HepG2 (cell line): Measurements from ENCODE around the gene TMEM255B. TPM values are rescaled to one million over a fixed set of nuclear protein-coding genes. Genes with fewer than 3 reads are reported as not detected.

Experiments
- SIN3A ChIP-seq: IDR thresholded peaks from 2 replicates; pipeline ENCODE4 v1.6.1; 2011; ENCODE audit warnings: low read depth, mild to moderate bottlenecking, control low read depth, low read length, borderline replicate concordance
- THAP9 ChIP-seq: sonication (generic); formaldehyde crosslinking; IDR thresholded peaks from 2 replicates; pipeline ENCODE4; 2020; ENCODE audit warnings: missing genetic modification reagents, mild to moderate bottlenecking, borderline replicate concordance
- ZBTB26 ChIP-seq: IDR thresholded peaks from 2 replicates; pipeline ENCODE4 v1.6.1; 2016; ENCODE audit warnings: missing compliant biosample characterization, missing genetic modification reagents, borderline replicate concordance
- ZNF562 ChIP-seq: sonication (generic); formaldehyde crosslinking; IDR thresholded peaks from 2 replicates; pipeline ENCODE4 v1.8.0; 2022; ENCODE audit warnings: missing genetic modification reagents, borderline replicate concordance
- polyA plus RNA-seq, 8 experiments: library from polyadenylated mRNA; depleted of rRNA in 3 of 8; stranded (reverse) in 7 of 8; unstranded in 1 of 8; fragments of >200 nt; fragmentation: Illumina TruSeq in 4 of 8; extraction: Trizol in 4 of 8; gene quantifications; 2 replicates each; pipeline versions ENCODE4 v1.2.1 to v1.2.3, GENCODE V29; 2011 to 2016; ENCODE audit warnings: low read depth in 4 of 8, missing spikeins in 1 of 8, mixed read lengths in 1 of 8; ENCODE audit not compliant: insufficient read depth in 1 of 8
- total RNA-seq, 5 experiments: library from RNA; depleted of rRNA; stranded (reverse); fragments of >200 nt; fragmentation: Illumina TruSeq; extraction: Trizol; gene quantifications; 2 replicates each; pipeline ENCODE4 v1.2.3, GENCODE V29; 2016; ENCODE audit warnings: low read depth in 1 of 5
- TF ChIP-seq, protein P1 (sequence below), 2 experiments: fragments of 450-650 bp in 1 of 2; sonication (generic) in 1 of 2; formaldehyde crosslinking in 1 of 2; IDR thresholded peaks; 2 replicates each; pipeline versions ENCODE4 v1.6.1 to v1.8.0; 2016 to 2022; ENCODE audit warnings: antibody characterized with exemption in 1 of 2, mild to moderate bottlenecking in 1 of 2, missing genetic modification reagents in 1 of 2

TMEM255B gene
- total and polyA plus RNA-seq, 2 of the 13 experiments (the other 11 are each of a cell fraction or from before 2014, with no cell fraction given) = not detected

- TF ChIP-seq, protein P1, sequence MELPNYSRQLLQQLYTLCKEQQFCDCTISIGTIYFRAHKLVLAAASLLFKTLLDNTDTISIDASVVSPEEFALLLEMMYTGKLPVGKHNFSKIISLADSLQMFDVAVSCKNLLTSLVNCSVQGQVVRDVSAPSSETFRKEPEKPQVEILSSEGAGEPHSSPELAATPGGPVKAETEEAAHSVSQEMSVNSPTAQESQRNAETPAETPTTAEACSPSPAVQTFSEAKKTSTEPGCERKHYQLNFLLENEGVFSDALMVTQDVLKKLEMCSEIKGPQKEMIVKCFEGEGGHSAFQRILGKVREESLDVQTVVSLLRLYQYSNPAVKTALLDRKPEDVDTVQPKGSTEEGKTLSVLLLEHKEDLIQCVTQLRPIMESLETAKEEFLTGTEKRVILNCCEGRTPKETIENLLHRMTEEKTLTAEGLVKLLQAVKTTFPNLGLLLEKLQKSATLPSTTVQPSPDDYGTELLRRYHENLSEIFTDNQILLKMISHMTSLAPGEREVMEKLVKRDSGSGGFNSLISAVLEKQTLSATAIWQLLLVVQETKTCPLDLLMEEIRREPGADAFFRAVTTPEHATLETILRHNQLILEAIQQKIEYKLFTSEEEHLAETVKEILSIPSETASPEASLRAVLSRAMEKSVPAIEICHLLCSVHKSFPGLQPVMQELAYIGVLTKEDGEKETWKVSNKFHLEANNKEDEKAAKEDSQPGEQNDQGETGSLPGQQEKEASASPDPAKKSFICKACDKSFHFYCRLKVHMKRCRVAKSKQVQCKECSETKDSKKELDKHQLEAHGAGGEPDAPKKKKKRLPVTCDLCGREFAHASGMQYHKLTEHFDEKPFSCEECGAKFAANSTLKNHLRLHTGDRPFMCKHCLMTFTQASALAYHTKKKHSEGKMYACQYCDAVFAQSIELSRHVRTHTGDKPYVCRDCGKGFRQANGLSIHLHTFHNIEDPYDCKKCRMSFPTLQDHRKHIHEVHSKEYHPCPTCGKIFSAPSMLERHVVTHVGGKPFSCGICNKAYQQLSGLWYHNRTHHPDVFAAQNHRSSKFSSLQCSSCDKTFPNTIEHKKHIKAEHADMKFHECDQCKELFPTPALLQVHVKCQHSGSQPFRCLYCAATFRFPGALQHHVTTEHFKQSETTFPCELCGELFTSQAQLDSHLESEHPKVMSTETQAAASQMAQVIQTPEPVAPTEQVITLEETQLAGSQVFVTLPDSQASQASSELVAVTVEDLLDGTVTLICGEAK (IDR thresholded peaks at IDR 0.05) = no peak
- TF ChIP-seq, protein P1 (CRISPR knock-in tag; IDR thresholded peaks at IDR 0.05) = no peak
- no peak for TF ChIP-seq ZNF562 (CRISPR knock-in tag)
- TF ChIP-seq SIN3A = no peak
- no peak for TF ChIP-seq ZBTB26 (CRISPR knock-in tag)
- no peak for TF ChIP-seq THAP9
Measured at GRCh38 chr13:113813070-113813748, 54.2 kb downstream of the TMEM255B start (continued).
